ENCODE measurements around the gene MED16. TPM values are rescaled to one million over a fixed set of nuclear protein-coding genes. Genes with fewer than 3 reads are reported as not detected.

The MED16 gene
- total and polyA plus RNA-seq, 8 donors, result 23.0 to 147 (median 35.5) TPM

DNA sequence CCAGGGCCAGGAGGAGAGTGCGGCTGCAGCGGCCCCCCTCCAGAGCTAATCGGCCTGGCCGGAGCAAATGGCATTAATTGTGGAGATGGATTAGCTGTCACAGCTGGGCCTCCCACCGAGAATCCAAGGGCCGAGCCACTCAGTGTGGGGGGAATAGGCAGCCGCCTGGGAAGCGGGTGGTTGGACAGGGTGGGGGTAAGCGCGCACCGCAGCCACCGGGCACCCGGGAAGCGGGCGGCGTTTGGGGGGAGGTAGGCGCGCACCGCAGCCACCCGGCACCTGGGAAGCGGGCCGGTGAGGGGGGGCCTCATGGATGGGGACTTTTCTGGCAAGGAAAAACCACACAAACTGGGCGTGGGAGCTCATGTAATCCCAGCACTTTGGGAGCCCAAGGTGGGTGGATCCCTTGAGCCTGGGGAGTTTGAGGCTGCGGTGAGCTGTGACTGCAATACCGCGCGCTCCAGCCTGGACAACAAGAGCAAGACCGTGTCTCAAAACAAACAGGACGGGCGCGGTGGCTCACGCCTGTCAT is 10.3 kb upstream of the MED16 start:
- no peaks in the 10 kb centered on the region for H3K27me3 ChIP-seq
- H3K27ac ChIP-seq, result peak overlapping the region; percentile 42 to 65 (median 60)
- peaks cover 0 to 5% (median 3%) of the 10 kb centered on the region in 3 donors for H3K36me3 ChIP-seq
- FAIRE-seq (no peak), ATAC-seq (peak; percentile 53 to 81 (median 76)), DNase-seq (peak in 4 of 6 donors; percentile 66 to 84 (median 72))
- H3K4me1 ChIP-seq, result peaks cover 0 to 1% (median 0%) of the 10 kb centered on the region in 3 donors
- intact Hi-C loops (cut with DNase I), result no loop called here
- TF ChIP-seq, protein P1, sequence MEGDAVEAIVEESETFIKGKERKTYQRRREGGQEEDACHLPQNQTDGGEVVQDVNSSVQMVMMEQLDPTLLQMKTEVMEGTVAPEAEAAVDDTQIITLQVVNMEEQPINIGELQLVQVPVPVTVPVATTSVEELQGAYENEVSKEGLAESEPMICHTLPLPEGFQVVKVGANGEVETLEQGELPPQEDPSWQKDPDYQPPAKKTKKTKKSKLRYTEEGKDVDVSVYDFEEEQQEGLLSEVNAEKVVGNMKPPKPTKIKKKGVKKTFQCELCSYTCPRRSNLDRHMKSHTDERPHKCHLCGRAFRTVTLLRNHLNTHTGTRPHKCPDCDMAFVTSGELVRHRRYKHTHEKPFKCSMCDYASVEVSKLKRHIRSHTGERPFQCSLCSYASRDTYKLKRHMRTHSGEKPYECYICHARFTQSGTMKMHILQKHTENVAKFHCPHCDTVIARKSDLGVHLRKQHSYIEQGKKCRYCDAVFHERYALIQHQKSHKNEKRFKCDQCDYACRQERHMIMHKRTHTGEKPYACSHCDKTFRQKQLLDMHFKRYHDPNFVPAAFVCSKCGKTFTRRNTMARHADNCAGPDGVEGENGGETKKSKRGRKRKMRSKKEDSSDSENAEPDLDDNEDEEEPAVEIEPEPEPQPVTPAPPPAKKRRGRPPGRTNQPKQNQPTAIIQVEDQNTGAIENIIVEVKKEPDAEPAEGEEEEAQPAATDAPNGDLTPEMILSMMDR (IDR thresholded peaks at IDR 0.05), result no peak
- no peak overlapping the region for H3K4me3 ChIP-seq
- 60 to 67% methylated on average over 31 to 32 of the region's 32 CpGs for WGBS, 2 donors
- H3K9me3 ChIP-seq, result no peaks in the 10 kb centered on the region

DNA sequence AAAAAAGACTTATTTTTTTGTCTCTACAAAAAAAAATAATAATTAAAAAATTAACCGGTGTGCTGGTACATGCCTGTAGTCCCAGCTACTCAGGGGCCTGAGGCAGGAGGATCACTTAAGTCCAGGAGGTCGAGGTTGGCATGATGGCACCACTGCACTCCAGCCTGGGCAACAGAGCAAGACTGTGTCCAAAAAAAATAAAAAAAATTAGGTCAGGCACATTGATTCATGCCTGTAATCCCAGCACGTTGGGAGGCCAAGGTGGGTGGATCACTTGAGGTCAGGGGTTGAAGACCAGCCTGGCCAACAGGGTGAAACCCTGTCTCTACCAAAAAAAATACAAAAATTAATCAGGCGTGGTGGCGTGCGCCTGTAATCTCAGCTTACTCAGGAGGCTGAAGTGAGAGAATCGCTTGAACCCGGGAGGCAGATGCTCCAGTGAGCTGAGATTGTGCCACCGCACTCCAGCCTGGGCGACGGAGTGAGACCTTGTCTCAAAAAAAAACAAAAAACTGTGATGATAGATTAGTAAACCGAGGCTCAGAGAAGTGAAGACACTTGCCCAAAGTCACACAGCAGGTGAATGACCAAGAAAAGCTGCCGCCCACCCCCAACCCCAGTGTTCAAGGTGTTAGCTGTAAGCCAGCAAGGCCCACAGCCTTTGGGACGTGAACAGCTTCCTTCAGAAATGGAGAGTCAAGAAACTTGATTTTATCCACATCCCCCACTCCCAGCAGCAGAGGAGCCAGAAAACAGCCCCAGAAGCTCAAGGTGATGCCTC is 9.6 kb upstream of the MED16 start:
- Histone ChIP-seq H3K27ac (peak overlapping the region in 2 of 4 donors; percentile 19 to 64), H3K4me1 (no peaks in the 10 kb centered on the region), H3K36me3 (peaks cover 0 to 5% (median 3%) of the 10 kb centered on the region in 3 donors), H3K4me3 (no peak overlapping the region), H3K9me3 (no peaks in the 10 kb centered on the region), H3K27me3 (no peaks in the 10 kb centered on the region)
- DNase-seq (no peak), ATAC-seq (no peak), FAIRE-seq (no peak)
- 74 to 75% methylated on average over 14 of the region's 14 CpGs for WGBS, 2 donors
- intact Hi-C loops (cut with DNase I), result no loop called here
- TF ChIP-seq, protein P1 (IDR thresholded peaks at IDR 0.05), result no peak

DNA sequence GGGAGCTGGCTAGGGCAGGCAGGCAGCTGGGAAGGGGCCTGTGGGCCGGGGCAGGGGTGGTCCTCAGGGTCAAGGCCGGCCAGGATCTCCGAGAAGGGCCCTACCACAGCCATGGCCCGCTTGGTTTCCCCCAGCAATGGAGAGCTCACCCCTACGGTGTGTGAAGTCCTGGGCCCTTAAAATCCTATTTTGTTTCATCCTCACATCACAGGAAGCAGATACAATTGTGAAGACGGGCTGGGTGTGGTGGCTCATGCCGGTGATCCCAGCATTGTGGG is 9.0 kb upstream of the MED16 start:
- TF ChIP-seq, protein P1 (IDR thresholded peaks at IDR 0.05), result no peak
- H3K36me3 ChIP-seq, result peaks cover 0 to 5% (median 3%) of the 10 kb centered on the region in 3 donors

DNA sequence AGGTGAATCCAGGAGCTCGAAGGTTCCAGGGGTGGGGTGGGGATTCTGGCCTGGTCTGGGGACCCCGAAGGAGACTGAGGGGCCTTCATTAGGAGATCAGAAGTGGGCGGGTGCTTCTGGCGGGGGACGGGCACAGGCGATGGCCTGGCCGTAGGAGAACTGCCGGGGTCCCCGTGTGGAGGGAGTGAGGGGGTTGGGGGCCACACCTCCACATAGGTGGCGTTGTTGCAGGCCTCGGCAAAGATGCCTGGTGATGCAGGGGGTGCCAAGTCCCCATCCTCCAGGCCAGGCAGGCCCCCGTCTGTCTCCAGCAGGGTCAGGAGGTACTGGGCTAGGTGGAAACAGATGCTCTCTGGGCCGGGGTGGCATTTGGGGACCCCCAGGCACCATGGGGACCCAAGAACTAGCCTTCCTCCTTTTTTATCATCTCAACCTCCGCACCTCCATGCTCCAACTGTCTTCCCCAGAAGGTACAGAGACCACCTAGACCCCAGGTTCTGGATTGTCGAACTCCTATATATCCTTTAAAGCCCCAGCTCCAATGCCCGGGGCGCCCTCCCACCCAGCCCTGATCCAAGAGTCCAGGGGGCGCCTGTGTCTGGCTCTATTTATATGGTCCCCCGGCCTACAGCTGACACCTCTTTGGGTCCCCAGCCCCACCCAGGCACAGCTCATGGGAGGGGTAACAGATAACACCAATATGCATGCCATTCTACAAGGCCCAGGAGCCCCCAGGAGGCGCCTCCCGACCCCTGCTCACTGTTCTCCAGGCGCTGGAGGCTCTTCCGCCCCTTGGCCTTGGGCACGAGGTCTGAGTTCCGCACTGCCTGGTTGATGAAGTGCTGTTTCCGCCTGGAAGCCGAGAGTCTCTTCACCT is 8.5 kb upstream of the MED16 start:
- DNase-seq, result peak in 2 of 6 donors; percentile 45 to 63
- no peaks in the 10 kb centered on the region for H3K27me3 ChIP-seq
- ATAC-seq, result no peak
- FAIRE-seq, result no peak
- H3K9me3 ChIP-seq, result no peaks in the 10 kb centered on the region
- H3K27ac ChIP-seq, result no peak overlapping the region
- no peak overlapping the region for H3K4me3 ChIP-seq
- WGBS, 2 donors, result 92 to 93% methylated on average over 27 of the region's 27 CpGs
- H3K36me3 ChIP-seq, result peaks cover 0 to 5% (median 3%) of the 10 kb centered on the region in 3 donors
- intact Hi-C loops (cut with DNase I), result no loop called here
- no peaks in the 10 kb centered on the region for H3K4me1 ChIP-seq
- TF ChIP-seq, protein P1 (IDR thresholded peaks at IDR 0.05), result no peak

More for the DNA sequence above, 9.0 kb upstream of the MED16 start:
- no peak overlapping the region for H3K4me3 ChIP-seq
- H3K27me3 ChIP-seq, result no peaks in the 10 kb centered on the region
- DNase-seq, result no peak
- intact Hi-C loops (cut with DNase I), result no loop called here
- ATAC-seq, result no peak
- FAIRE-seq, result no peak
- no peaks in the 10 kb centered on the region for H3K4me1 ChIP-seq
- no peak overlapping the region for H3K27ac ChIP-seq
- 86 to 92% methylated on average over 7 of the region's 7 CpGs for WGBS, 2 donors
- H3K9me3 ChIP-seq, result no peaks in the 10 kb centered on the region

Measured in pancreas (tissue), 10 donors.